Measurements from ENCODE around the gene PALB2.

- no peak for TF ChIP-seq CTCF (IDR thresholded peaks at IDR 0.05)
- no peak for TF ChIP-seq POLR2A (IDR thresholded peaks at IDR 0.05; ENCODE audit: low read depth)
These were observed 42.4 kb upstream of the PALB2 start for GRCh38 chr16:23683487-23683886.
